HG03060 (cell line): ENCODE measurements around the gene GSKIP.

Source experiments
- ATAC-seq: cut with Tn5 transposase; IDR thresholded peaks from one replicate; pipeline ENCODE4 v1.9.1; 2021; ENCODE audit warnings: low read depth, moderate number of reproducible peaks; ENCODE audit not compliant: unreplicated experiment

GSKIP gene

GRCh38 chr14:96413526-96413925 lies 50.2 kb downstream of the GSKIP start:
- no peak for ATAC-seq

GRCh38 chr14:96415559-96415958 lies 52.2 kb downstream of the GSKIP start:
- ATAC-seq = no peak

- no peak for ATAC-seq
Observed at GRCh38 chr14:96416292-96416691, 53.0 kb downstream of the GSKIP start.

DNA sequence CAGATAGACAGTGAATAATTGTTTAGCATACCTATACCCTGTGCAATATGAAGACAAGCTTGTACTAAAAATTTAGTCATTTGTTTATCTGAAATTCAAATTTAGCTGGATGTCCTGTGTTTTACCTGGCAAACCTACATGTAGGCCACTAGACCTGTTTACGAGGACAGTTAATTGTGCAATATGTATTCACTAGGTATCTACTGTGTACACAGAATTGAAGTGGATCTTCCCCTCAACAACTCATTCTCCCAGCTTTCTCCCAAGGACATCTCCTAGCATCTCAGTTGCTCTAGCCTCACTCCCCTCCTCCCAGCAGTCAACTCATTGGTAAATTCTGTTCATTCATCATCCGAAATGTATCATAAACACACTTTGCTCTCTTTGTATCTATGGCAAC lies 53.9 kb downstream of the GSKIP start:
- ATAC-seq = no peak

- no peak for ATAC-seq
Observed at GRCh38 chr14:96418075-96418474, 54.7 kb downstream of the GSKIP start.

DNA sequence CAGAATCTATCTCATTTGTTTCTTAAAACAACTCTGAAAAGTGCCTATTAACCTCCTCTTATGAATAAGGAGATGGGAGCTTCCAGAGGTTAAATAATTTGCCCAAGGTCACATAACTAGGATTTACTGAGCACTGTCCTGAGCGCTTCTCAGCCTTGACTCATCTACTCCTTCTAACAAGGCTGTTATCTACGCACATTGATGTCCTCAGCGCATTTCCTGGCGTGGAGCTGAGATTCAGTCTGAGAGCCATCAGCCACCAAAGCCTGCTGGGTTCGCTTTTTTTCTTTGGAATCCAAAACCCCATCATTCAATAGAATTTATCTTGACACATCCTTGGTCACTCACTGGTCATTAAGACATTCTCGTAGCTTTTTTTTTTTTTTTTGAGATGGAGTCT lies 57.9 kb downstream of the GSKIP start:
- no peak for ATAC-seq

DNA sequence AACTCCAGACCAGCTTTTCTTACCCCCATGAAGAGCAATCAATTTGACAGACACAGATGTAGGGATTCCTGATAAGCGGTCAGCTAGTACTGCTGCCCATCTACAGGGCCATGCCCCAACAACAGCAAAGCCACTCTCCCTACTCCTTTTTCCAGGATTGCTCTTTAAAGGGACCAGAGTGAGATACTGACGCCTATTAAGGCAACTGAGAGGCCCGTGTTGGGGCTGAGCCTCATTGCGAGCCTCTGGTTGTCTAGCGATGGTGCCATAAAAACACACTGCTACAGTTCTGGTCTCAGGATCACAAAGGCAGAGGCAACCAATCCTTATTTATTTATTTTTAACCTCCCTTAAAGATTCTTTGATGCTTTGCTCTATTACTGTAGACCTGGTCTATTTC lies 59.7 kb downstream of the GSKIP start:
- no peak for ATAC-seq

DNA sequence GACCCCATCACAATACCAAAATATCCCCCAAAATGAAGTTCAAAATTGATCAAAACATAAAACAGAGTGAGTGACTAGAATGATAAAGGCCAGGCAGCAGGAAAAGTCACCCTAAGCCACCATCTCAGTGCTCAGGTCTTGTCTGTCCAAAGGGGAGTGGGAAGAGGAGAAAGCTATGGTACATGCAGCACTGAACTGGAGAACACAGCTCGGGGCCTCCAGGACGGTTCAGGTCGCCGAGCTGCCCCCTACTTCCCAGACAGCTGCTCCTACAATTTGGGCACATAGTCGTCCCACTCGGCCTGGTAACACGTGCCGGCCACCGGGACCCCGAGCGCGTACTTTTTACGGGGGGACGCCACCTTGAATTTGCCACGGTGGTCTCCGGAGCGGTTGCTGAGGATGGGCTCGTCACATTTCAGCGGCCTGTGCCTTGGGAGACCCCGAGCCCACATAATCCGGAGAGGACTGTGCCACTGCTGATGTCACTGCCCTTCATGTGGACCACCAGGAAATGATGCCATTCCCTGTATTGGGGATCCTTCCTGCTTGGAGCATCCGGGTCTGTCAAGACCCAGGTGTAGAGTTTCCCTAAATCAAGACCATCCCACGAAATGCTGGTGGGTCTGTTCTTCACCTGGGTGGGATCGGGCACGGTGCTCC lies 60.3 kb downstream of the GSKIP start:
- no peak for ATAC-seq

GRCh38 chr14:96424109-96424989 lies 61.0 kb downstream of the GSKIP start:
- ATAC-seq = no peak

GRCh38 chr14:96434040-96434439 lies 70.7 kb downstream of the GSKIP start:
- ATAC-seq = no peak
